Lower leg skin (tissue), 4 donors: ENCODE measurements around the gene NUDT3. TPM values are rescaled to one million over a fixed set of nuclear protein-coding genes. Genes with fewer than 3 reads are reported as not detected.
A peak's percentile ranks its signal among the peaks of the same experiment; 100 is the strongest.
"Not testable (repeated sequence)": the region's sequence is repeated elsewhere in the genome, so short reads cannot be mapped to it uniquely, and the experiment has no call there.

Experiments used
- DNase-seq, 2 donors: peaks; one replicate each; pipeline ENCODE4 v3.0.0-alpha.2; 2019; ENCODE audit warnings: low spot score in 2 of 2
- H3K4me3 ChIP-seq: fragments of 200-600 bp; sonication (generic); 2 replicates; pipeline ENCODE4 v1.5.1; 2017; ENCODE audit warnings: mild to moderate bottlenecking, low read depth; ENCODE audit not compliant: poor library complexity, severe bottlenecking
- CTCF ChIP-seq, 3 donors: fragments of 450-650 bp; IDR thresholded peaks; one replicate each; pipeline ENCODE4 v1.5.1; 2016; ENCODE audit warnings: antibody characterized with exemption in 3 of 3, mild to moderate bottlenecking in 3 of 3, moderate library complexity in 2 of 3
- POLR2A ChIP-seq, 2 donors: fragments of 450-650 bp; IDR thresholded peaks; one replicate each; pipeline ENCODE4 v1.6.1; 2016 to 2017; ENCODE audit warnings: antibody characterized with exemption in 2 of 2, mild to moderate bottlenecking in 1 of 2, moderate library complexity in 1 of 2
- WGBS, 2 donors: methylation state at CpG; one replicate each; pipeline ENCODE4 v1.1.5; 2018; 5-methylcytosine and 5-hydroxymethylcytosine counted together
- intact Hi-C: fragments of 100-400 bp; cut with DNase I; formaldehyde crosslinking; loops from one replicate; pipeline ENCODE4 v1.15.0; 2023; ENCODE audit warnings: low total_unique reads
- total RNA-seq, 4 donors: library from RNA; depleted of rRNA; stranded (reverse); fragments of >200 nt; gene quantifications; one replicate each; pipeline ENCODE4 v1.1.0, GENCODE V29; 2016

The NUDT3 gene
- total RNA-seq, 4 donors from 2014 or later, result 10.0 to 29.1 (median 19.9) TPM

- DNase-seq, result no peak
- intact Hi-C loops, result loop anchor here (10.0 kb wide), 1 partner anchor 167 kb away; the partner anchor contains the start of gene SMIM29
- no peak overlapping the region for H3K4me3 ChIP-seq
- TF ChIP-seq POLR2A (IDR thresholded peaks at IDR 0.05) (no peak), CTCF (IDR thresholded peaks at IDR 0.05) (no peak)
- 87 to 88% methylated on average over 5 of the region's 5 CpGs for WGBS, 2 donors
Measured at GRCh38 chr6:34412016-34412415, 19.5 kb upstream of the NUDT3 start.

GRCh38 chr6:34407915-34408314 lies 15.4 kb upstream of the NUDT3 start:
- DNase-seq, intact Hi-C loops, H3K4me3 ChIP-seq: not testable (repeated sequence)
- WGBS, 2 donors, result 95 to 100% methylated on average over 1 of the region's 1 CpG

- DNase-seq, result peak in 1 of 2 donors; percentile 37
- TF ChIP-seq POLR2A (IDR thresholded peaks at IDR 0.05) (no peak), CTCF (IDR thresholded peaks at IDR 0.05) (no peak)
- H3K4me3 ChIP-seq, result no peak overlapping the region
- 84 to 98% methylated on average over 6 of the region's 6 CpGs for WGBS, 2 donors
- intact Hi-C loops, result no loop called here
Measured at GRCh38 chr6:34396518-34396917, 4.0 kb upstream of the NUDT3 start.

GRCh38 chr6:34393966-34394305 lies 1.5 kb upstream of the NUDT3 start:
- DNase-seq, result peak in 1 of 2 donors; percentile 72
- 100% methylated on average over 3 of the region's 3 CpGs for WGBS, 2 donors
- intact Hi-C loops, result no loop called here
- no peak for TF ChIP-seq POLR2A (IDR thresholded peaks at IDR 0.05)
- no peak for TF ChIP-seq CTCF (IDR thresholded peaks at IDR 0.05)
- no peak overlapping the region for H3K4me3 ChIP-seq

- intact Hi-C loops, result no loop called here
- DNase-seq, result peak in 1 of 2 donors; percentile 69
- TF ChIP-seq POLR2A (IDR thresholded peaks at IDR 0.05), result no peak
- no peak for TF ChIP-seq CTCF (IDR thresholded peaks at IDR 0.05)
- no peak overlapping the region for H3K4me3 ChIP-seq
- 41 to 43% methylated on average over 16 of the region's 16 CpGs for WGBS, 2 donors
Measured at GRCh38 chr6:34393191-34393965, 909 bp upstream of the NUDT3 start.

- peak overlapping the region; percentile 96 for H3K4me3 ChIP-seq
- peak; percentile 19 to 91 for DNase-seq
- intact Hi-C loops, result no loop called here
- TF ChIP-seq CTCF (IDR thresholded peaks at IDR 0.05), result no peak
- no peak for TF ChIP-seq POLR2A (IDR thresholded peaks at IDR 0.05)
- 0 to 1% methylated on average over 52 to 53 of the region's 78 CpGs for WGBS, 2 donors
Measured at GRCh38 chr6:34391786-34392496, 528 bp downstream of the NUDT3 start.
